KBM-7 (cell line): ENCODE measurements around the gene FMNL2.
A peak's percentile ranks its signal among the peaks of the same experiment; 100 is the strongest.
"Not testable (repeated sequence)": the region's sequence is repeated elsewhere in the genome, so short reads cannot be mapped to it uniquely, and the experiment has no call there.

Experiments
- DNase-seq: peaks from one replicate; pipeline ENCODE4 v3.0.0-alpha.2; 2015
- in situ Hi-C: fragments of 300-500 bp; cut with MboI; formaldehyde crosslinking; loops from 2 replicates; pipeline ENCODE4 v1.14.3; 2020; ENCODE audit warnings: low sequenced_read_pairs, low pct_unique_long_range_greater_than_20kb, mixed read lengths

FMNL2 gene

GRCh38 chr2:152335016-152335725, at the start of gene FMNL2:
FMNL2 (plus strand) TSS chr2:152335174.
- in situ Hi-C loops = no loop called here

GRCh38 chr2:152292991-152293390, 42.0 kb upstream of the FMNL2 start:
- in situ Hi-C loops = no loop called here
- DNase-seq = no peak

More at GRCh38 chr2:152335016-152335725, at the start of gene FMNL2:
- peak; percentile 81 for DNase-seq

GRCh38 chr2:152297715-152298114, 37.3 kb upstream of the FMNL2 start:
- no peak for DNase-seq
- in situ Hi-C loops = no loop called here

- in situ Hi-C loops = no loop called here
These were observed 36.2 kb upstream of the FMNL2 start for GRCh38 chr2:152298754-152299153.

GRCh38 chr2:152301131-152301530, 33.8 kb upstream of the FMNL2 start:
- in situ Hi-C loops = no loop called here
- no peak for DNase-seq

More at GRCh38 chr2:152298754-152299153, 36.2 kb upstream of the FMNL2 start:
- no peak for DNase-seq

GRCh38 chr2:152303951-152304350, 31.0 kb upstream of the FMNL2 start:
- DNase-seq = peak; percentile 45
- in situ Hi-C loops = no loop called here

GRCh38 chr2:152304836-152305235, 30.1 kb upstream of the FMNL2 start:
- in situ Hi-C loops = no loop called here
- DNase-seq = no peak

GRCh38 chr2:152307863-152308262, 27.1 kb upstream of the FMNL2 start:
- no peak for DNase-seq
- in situ Hi-C loops = no loop called here

GRCh38 chr2:152309352-152310214, 25.4 kb upstream of the FMNL2 start:
- DNase-seq = no peak
- in situ Hi-C loops = no loop called here

- in situ Hi-C loops = no loop called here
- no peak for DNase-seq
These were observed 15.0 kb upstream of the FMNL2 start for GRCh38 chr2:152319822-152320570.

GRCh38 chr2:152320814-152321213, 14.2 kb upstream of the FMNL2 start:
- in situ Hi-C loops = no loop called here
- DNase-seq = no peak

GRCh38 chr2:152322222-152322621, 12.8 kb upstream of the FMNL2 start:
- in situ Hi-C loops = no loop called here
- no peak for DNase-seq

- in situ Hi-C loops = not testable (repeated sequence)
These were observed 9.8 kb upstream of the FMNL2 start for GRCh38 chr2:152325126-152325525.

GRCh38 chr2:152326710-152327109, 8.3 kb upstream of the FMNL2 start:
- in situ Hi-C loops = no loop called here
- no peak for DNase-seq

More at GRCh38 chr2:152325126-152325525, 9.8 kb upstream of the FMNL2 start:
- not testable (repeated sequence) for DNase-seq

- in situ Hi-C loops = no loop called here
- DNase-seq = no peak
These were observed 7.0 kb upstream of the FMNL2 start for GRCh38 chr2:152328013-152328412.

- no peak for DNase-seq
- in situ Hi-C loops = no loop called here
These were observed 4.6 kb upstream of the FMNL2 start for GRCh38 chr2:152330235-152330866.

- DNase-seq = no peak
- in situ Hi-C loops = no loop called here
These were observed 316 bp upstream of the FMNL2 start for GRCh38 chr2:152334701-152335015.

- no peak for DNase-seq
- in situ Hi-C loops = no loop called here
These were observed 748 bp downstream of the FMNL2 start for GRCh38 chr2:152335726-152336118.

- DNase-seq = peak; percentile 52
- in situ Hi-C loops = no loop called here
These were observed 1.3 kb downstream of the FMNL2 start for GRCh38 chr2:152336119-152336853.
